Skin of body (tissue), 2 donors: Measurements from ENCODE around the gene CHL1. TPM values are rescaled to one million over a fixed set of nuclear protein-coding genes. Genes with fewer than 3 reads are reported as not detected.

Experiments
- DNase-seq: peaks from one replicate; lab custom pipeline; 2025; lab: John Stamatoyannopoulos, UW
- total RNA-seq: library from RNA; depleted of rRNA; stranded (reverse); fragments of >200 nt; gene quantifications from one replicate; pipeline ENCODE4 v1.2.3, GENCODE V29; 2014

The CHL1 gene
- total RNA-seq, 1 donor from 2014 or later, result 19.8 TPM

GRCh38 chr3:399647-400046 is 203.1 kb downstream of the CHL1 start:
- DNase-seq, result no peak

GRCh38 chr3:403826-404225 is 207.3 kb downstream of the CHL1 start:
- DNase-seq, result no peak

- no peak for DNase-seq
Observed at GRCh38 chr3:409011-409410, 212.4 kb downstream of the CHL1 start.

GRCh38 chr3:411226-411625 is 214.7 kb downstream of the CHL1 start:
- DNase-seq, result no peak

DNA sequence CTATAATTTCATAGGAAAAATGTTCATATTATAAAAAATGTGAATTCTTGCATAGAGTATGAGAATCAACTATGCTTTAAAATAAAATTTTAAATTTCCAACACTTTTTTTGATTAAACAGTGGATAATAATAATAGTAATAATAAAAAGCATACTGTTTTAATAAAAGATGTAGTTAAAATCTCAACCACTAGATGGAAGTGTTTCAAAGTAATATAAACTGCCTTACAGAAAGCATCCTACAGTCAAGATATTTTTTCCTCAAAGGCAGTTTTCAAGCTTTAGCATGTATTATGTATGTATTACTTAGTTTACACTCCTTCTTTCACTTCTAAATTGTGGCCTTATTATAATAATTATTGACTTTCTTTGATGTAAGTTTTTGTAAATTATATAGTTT is 217.5 kb downstream of the CHL1 start:
- no peak for DNase-seq

- DNase-seq, result no peak
Observed at GRCh38 chr3:418239-418929, 221.8 kb downstream of the CHL1 start.

- no peak for DNase-seq
Observed at GRCh38 chr3:420584-420983, 224.0 kb downstream of the CHL1 start.

- peak; percentile 34 for DNase-seq
Observed at GRCh38 chr3:425079-425478, 228.5 kb downstream of the CHL1 start.

DNA sequence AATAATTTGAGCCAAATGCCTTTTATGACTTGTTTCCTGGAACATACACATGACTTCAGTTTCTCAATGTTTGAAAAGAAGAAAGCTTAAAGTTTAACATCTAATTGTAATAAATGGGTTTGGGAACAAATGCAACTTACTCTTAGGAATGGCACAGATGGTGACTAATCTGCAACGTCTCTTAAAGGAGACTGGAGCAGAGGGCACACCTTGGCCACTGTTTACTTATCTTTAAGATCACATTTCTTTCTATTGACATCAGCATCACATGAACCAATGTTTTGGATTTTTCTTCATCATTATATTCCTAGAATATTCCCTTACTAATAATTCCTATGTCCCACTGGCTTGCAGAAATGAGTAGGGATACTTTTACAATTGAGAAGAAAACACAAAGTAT is 229.5 kb downstream of the CHL1 start:
- DNase-seq, result no peak

DNA sequence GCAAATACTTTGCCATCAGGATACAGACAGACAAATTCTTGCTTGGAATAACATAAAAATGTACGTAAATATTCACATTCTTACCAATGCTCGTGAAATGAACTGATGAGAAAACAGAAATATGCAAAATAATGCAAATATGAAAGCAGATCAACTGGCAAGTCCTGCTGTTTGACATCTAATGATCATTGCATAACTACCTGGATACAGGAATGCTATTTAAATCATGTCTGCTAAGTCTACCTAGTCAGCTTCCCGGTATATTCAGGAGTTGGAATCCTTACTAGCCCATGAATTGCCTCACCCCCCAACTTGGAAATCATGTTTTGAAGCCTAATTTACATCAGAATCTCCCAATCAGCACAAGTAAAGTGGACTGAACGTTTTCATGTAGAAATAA is 230.6 kb downstream of the CHL1 start:
- DNase-seq, result no peak

- no peak for DNase-seq
Observed at GRCh38 chr3:430186-430585, 233.6 kb downstream of the CHL1 start.

DNA sequence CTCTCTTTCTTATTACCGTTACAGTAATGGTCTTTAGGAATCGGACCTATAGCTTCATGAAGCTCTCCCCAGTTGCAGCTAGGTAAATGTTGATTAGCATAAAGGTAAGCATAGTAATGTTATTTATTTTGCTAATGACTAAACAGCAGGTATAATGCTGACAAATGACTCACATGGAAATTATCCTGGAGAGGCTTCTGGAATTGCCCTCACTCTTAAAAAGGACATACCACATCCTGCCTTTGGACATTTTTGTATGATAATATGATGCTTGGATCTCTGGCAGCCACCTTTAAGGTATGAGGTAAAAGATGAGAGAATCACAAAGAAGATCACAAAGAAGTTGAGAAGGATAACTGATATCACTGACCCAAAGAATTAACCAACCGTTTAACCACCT is 238.6 kb downstream of the CHL1 start:
- no peak for DNase-seq

- DNase-seq, result peak; percentile 23
Observed at GRCh38 chr3:436053-436452, 239.5 kb downstream of the CHL1 start.

DNA sequence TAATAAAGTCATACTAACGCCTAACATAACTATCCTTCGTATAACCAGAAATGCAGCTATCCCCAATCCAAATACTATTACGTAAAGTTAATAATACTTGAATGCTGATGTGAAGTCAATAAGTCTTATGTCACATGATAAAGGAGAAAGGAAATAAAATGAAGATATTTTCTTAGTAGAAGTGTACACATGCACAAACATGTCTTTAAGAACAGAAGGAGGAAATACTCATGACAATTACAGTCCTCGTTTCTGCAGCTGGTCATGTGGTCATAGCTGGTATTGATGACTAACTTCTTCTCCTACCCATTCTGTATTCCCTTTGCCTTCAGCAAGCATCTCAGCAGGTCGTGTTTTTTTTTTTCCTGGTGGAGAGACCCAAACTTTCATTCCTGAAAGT is 244.3 kb downstream of the CHL1 start:
- DNase-seq, result no peak

GRCh38 chr3:445960-446359 is 249.4 kb downstream of the CHL1 start:
- no peak for DNase-seq

- DNase-seq, result no peak
Observed at GRCh38 chr3:447671-448070, 251.1 kb downstream of the CHL1 start.

DNA sequence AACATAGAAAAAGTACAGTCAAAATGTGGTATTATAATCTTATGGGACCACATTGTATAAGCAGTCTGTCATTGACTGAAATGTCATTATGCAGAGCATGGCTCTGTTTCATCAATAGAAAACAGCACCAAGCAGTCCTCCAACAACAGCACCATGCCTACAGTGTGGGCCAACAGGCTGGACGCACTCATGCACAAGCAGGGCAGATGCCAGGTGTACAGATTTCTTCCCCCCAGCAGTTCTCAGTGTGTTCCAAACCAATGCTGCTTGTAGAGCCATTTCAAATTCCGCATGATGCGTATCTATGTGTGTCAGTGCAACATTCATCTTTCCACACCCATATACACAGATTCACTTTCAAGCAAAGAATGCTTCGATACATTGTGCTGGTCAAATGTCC is 253.1 kb downstream of the CHL1 start:
- DNase-seq, result no peak

- no peak for DNase-seq
Observed at GRCh38 chr3:452221-452620, 255.7 kb downstream of the CHL1 start.

DNA sequence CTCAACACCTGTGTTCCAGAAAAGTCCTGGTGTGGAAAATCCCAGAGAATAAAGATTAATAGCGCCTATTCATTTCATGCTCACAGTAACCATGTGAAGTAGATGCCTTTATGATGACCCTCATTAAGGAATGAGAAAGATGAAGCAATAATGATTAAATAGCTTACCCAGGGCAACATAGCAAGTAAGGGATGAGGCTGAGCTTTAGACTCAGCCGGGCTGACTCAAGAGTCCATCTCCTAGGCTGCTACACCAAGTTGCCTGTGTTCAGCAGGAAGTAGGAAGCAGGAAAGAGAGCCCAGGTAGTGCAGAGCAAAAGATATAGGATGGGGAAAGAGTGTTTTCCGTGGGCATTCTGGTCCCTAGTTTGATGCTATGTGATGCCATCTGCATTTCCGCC is 256.5 kb downstream of the CHL1 start:
- no peak for DNase-seq

DNA sequence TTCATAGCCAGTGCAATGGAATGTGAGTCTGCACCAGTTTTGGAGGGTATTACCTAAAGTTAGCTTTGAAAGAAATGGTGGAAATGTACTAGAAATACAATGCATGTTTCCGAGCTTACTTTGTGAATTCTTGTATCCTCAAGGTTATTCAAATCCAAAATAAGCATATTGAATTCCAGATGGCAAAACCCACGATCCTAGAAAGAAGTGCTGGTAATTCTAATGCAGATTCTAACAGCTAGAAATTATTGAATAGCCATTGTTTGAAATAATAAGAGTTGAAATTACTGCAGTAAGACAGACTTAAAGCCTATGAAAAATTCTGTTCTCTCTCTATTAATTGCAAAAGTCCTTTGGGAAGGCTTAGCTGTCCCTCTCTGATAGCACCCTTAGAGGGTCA is 258.4 kb downstream of the CHL1 start:
- DNase-seq, result no peak

GRCh38 chr3:458124-458523 is 261.6 kb downstream of the CHL1 start:
- DNase-seq, result no peak

DNA sequence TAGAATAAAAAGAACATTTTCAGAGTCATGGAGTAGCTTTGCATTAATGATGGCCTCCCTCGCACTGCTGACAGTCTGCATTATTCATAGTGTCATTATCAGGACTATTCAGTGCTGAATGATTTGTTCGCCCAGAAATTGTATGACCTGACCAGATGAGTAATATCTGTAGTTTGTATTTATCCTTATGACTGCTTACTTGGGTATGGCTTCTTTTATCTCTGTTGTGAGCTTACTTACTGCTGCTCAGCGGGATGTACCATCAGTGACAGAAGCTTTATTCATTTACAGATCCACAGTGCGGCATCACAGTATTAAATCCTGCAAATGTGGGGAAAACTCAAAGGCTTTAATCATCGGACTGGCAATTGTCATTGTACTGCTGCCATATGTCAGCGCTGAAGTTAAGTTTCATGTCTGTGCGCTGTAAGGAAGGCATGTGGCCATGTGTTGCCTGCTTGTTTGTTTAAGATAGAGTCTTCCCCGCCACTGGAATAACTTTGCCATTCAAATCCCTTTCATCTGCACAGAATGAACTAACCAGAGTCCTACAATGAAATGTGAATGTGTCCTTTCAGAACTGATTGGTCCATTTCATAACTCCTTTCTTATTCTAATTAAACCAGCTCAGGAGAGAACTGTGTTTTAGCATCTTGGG is 262.2 kb downstream of the CHL1 start:
- peak; percentile 59 for DNase-seq
